GM21360 (cell line): ENCODE data around the gene HMGCLL1.
A peak's percentile ranks its signal among the peaks of the same experiment; 100 is the strongest.

Experiments used
- ATAC-seq: cut with Tn5 transposase; IDR thresholded peaks from one replicate; pipeline ENCODE4 v1.9.1; 2021; ENCODE audit warnings: mild to moderate bottlenecking, moderate library complexity; ENCODE audit not compliant: unreplicated experiment

HMGCLL1 gene

DNA sequence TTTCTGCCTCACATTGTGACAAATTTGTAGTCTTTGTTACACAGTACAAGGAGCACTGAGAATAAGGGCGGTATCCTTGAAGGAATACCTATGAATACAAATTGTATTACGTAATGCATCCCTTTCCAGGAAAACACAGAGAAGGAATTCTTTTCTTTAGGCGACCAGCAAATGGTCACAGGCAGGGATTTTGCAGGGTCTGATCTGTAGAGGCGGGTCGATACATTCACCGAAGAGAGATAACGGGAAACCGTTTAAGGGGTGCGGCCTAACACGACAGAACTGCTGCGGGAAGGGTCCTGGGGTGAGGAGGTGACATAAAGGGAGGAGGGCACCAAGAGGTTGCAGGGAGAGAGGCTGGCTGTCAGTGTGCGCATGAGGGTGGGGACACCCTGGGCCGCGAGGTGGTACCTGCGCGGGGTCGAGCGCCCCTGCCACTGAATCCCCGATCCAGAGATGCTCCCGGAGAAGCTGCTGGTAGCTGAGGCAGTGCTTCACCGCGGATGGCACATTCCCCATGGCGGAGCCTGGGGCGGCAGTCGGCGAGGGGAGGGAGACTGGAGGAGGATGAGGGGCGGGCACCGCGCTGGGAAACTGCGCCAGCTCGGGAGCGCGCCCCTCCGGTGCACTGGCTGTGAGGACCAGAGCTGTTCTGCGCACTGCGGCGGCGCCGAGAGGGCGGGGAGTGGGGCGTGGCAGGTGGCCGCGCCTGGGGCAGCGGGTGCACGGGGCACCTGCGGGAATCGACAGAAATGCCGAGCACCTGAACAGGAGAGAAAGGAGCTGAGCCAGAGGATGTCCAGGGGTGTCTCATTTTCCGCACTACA is at the start of gene HMGCLL1:
Gene HMGCLL1 (minus strand): TSS at position 656 of the 827 bp plus-strand sequence. CDS start 137 bp downstream, at position 519.
- ATAC-seq, result no peak

DNA sequence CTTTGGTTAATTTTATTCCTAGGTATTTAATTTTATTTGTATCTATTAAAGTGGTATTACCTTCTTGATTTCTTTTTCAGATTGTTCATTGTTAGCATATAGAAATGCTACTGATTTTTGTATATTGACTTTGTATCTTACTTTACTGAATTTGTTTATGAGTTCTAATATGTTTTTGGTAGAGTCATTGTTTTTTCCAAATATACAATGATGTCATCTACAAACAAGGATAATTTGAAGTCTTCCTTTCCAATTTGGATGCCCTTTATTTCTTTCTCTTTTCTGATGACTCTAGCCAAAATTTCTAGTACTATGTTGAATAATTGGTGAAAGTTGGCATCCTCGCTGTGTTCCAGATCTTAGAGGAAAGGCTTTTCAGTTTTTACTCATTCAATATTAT is 43.0 kb upstream of the HMGCLL1 start:
- ATAC-seq, result no peak

DNA sequence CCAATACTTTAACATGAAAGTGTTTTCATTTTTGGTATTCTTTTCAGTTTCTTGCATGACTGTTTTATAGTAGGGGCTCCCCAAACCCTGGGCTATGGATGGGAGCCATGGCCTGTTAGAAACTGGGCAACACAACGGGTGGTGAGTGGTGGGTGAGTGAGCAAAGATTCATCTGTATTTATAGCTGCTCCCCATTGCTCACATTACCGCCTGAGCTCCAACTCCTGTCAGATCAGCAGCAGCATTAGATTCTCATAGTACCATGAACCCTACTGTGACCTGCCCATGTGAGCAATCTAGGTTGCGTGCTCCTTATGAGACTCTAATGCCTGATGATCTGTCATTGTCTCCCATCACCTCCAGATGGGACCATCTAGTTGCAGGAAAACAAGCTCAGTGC is 42.3 kb upstream of the HMGCLL1 start:
- no peak for ATAC-seq

DNA sequence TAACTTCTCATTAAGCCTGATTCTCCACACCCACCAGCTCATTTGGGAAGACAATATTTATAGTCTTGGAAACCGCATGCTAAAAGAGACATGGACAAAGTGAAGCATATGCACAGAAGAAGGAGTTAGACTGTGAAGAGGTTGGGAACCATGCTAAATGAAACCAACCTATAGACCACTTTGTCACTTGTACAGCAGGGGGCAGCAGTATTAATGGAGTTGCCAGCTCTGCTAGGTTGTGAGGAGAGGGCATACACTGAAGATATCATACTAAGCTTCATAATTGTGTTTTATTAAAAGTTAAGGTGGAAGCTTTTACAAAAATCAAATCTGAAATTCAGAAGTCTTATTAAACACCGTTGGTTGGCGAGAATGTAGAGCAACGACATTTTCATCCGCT is 38.3 kb upstream of the HMGCLL1 start:
- ATAC-seq, result peak; percentile 82

DNA sequence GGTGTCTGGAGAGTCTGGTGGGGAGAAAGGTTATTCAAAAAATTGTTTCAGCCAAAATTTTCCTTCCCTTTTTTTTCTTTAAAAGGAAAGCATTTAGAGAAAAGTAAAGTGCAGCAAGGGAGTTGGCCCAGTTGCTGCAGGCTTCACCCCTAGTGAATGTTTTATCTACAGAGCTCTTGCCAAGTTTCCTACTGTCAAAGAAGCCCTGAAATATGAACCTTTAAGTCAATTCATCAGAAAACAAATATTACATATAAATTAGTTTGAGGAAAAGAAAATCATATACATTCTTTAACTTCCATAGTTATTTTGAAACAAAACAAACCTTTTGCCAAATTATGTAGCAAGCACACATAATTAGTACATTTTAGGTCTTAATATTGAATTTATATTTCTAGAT is 25.0 kb upstream of the HMGCLL1 start:
- no peak for ATAC-seq

DNA sequence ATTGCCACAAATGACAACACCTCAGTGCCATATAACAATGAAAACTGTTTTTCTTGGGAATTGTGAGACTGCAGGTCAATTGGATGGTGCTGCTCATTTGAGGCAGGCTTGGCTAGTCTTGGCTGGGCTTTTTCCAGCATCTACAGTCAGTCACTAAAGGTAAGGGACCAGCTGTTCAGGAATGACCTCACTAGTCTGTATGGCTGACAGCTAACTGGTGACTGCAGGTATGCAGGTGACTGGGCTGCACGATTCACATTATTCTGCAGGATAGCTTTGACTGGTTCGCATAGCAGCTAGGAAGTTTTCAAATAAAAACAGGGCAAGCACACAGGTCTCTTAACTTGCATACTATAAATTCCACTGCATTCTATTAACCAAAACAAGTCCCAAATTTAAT is 22.1 kb upstream of the HMGCLL1 start:
- ATAC-seq, result no peak

DNA sequence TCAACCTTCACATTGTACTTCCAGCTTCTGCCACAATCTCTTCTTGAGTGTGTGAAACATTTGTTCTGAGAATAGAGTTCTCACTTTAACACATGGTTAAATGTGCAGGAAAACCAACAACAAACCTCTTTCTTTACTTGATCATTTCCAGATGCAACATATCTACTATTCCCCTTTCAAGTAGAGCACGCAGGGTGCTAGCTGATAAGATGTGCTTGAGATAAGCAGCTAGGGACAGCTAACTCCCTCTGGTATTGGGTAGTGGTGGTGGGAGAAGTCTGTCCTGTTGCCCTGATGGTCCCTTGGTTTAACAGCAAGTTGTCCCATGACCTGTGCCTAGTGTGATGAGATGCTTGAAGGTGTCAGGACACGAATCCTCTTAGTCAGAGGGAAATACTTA is 15.4 kb upstream of the HMGCLL1 start:
- no peak for ATAC-seq

DNA sequence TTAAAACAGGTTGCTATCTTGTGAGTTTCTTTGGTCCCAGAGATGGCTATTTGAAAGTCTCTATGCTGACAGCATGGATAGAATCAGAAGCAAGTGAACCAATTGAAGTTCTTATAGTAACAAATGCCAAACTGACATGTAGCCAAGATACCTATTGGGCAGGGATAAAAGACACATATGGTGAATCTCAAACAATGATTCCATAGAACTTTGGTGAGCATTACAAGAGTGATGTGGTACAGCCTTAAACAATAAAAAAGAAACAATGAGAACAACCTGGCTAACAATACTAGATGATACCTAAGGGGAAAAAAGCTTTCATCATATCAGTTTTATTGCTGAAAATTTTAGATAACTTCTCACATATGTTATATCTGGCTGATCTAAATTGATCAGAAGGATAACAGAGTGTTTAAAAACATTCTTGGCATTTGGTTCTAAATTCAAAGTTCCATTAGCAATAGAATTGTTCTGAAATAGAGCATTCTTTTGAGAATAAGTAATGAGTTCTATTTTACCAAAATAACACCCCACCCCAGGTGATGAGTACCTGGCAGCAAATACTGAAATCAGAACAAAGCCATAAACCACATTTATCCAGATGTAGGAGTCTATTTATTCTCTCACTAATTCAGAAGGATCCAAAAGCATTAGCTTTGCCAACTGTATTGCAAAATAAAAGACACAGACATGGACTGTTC is 5.8 kb upstream of the HMGCLL1 start:
- no peak for ATAC-seq

DNA sequence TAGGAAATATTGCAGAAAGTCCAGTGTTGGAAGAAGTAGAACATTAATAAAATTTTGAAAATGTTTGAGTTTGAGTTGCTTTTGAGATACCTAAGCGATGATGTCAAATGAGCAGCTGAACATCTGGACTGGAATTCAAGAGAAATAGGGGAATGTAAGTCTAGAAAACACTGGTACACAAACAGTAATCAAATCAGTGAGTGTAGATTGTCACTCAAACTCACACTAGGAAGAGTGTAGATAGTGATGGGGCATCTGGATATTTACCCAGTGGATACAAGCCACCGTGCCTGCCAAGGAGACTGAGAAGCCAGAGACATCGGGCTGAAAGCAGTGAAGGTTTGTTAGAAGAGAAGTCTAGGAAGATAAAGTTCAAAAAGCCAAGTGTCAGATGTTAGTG is 2.2 kb downstream of the HMGCLL1 start:
- ATAC-seq, result no peak

DNA sequence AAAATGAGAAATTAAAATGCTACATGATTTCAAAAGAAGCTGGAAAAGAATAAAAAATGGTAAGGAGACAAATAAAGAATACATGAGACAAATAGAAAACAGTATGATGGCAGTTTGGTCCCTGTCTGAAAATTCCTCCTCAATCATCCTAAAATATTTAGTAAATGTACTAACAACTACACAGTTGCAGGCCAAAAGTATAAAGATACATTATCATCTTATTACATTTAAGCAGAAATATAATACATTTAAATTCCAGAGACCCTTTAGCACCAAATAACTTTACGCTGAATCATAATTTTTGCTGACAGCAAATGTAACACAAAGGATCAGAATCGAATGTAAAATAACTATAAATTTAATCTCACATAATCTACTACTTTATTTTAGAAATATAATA is 4.4 kb downstream of the HMGCLL1 start:
- no peak for ATAC-seq

DNA sequence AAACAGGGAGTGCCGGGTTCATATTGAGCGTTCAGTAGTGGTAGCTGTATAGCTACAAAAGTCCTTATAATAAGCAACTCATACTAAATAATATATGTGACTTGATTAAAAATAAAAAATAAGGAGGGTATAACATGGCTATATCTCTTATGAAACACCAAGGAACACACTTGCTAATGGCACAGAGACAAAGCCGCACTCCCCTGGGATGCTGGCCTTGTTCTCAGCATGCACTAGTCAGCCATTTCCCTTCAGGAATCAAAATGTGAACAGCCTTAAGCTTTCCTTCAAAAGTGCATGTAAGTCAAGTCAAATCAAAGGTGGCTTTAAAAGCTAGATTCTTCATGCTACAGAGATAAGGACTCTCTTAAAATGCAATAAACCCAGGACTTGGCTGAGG is 9.4 kb downstream of the HMGCLL1 start:
- ATAC-seq, result no peak

DNA sequence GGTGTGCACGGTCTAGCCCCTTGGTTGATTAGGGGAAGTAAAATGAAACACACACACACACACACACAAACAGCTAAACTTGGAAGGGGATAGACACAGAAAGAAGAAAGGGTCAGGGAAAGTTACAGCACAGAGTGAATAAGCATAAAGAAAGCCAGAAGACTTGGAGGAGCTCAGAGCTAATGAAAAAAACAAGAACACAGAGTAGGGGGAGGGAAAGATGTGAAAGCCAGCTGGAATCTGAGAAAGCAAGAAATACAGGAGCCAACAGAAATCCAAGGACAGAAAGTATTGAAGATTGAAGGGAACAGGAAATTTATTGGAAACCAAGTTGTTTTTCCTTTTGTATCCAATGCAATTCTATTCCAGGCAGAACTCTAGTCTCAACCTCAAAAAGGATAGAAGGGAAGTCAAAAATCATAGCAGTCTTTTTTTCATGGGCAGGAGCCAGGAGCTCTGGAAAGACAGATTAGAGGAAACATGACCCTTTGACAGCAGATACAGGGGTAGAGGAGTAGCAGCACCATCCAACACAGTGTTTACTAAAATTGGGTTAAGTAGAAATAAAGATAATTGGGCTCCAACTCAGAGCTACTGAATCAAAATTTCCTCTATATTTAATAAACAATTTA is 10.1 kb downstream of the HMGCLL1 start:
- no peak for ATAC-seq

DNA sequence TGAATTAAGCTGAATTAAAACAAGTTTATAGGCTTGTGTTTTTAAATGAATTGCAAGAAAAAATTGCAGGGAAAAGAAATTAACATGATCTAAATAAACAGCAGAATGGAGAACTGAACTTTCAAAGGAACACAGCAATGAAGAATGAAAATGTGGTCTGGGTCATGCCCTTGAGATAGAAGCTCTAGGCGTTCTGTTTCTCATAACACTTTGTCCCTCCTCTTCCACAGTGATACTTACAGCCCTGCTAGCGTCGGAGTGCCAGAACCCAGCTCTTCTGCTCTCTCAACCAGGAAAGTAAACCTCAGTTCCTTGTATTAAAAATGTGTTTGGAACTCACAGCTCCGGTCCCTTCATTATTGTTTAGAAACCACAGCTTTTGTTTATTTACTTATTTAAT is 11.4 kb downstream of the HMGCLL1 start:
- ATAC-seq, result no peak

DNA sequence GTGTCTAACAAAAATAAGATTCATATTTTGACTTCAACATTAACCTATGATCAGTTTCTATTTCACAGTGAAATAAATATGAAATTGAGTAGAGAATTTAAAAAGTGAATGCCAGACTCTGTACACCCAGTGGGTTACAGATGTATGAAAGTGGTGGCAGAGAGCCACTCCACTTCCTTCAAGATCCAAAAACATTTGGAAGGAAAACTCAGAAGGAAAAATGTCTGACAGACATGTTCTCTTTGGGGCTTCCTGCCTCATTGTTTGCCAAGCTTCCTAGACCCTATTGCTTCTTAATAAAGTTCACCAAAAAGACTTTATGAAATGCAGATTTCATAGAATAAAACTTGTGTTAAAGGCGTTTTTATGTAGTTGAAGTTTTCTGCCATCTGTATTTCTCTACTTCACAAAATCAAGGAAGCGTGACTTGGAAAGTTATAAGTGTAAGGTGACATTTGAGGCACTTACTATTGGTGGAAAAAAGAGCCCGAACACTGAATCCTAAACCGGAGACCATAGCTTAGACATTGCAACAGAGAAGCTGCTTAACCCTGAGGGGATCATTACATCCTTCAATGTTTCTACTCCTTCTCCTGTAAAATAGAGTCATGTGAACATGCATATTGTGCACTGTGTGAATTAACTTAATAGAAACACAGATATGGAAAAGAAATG is 12.8 kb downstream of the HMGCLL1 start:
- no peak for ATAC-seq

DNA sequence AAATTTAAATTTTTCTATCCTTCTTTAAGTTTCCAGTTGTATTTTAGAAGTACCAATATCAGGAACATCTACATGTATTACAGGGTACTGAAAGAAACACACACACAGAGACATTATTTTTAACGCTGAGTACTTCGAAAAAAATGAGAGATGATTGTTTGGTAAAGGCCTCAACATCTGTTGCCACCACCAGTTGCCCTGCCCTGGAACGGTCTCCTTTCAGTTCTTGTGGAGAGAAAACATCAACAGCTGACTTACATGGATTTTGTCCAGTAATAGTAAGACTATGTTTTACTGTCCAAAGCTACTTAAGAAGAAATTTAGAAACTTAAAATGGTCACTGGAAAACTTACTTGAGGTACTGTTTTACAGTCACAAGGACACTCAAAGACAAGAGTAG is 16.7 kb downstream of the HMGCLL1 start:
- no peak for ATAC-seq

DNA sequence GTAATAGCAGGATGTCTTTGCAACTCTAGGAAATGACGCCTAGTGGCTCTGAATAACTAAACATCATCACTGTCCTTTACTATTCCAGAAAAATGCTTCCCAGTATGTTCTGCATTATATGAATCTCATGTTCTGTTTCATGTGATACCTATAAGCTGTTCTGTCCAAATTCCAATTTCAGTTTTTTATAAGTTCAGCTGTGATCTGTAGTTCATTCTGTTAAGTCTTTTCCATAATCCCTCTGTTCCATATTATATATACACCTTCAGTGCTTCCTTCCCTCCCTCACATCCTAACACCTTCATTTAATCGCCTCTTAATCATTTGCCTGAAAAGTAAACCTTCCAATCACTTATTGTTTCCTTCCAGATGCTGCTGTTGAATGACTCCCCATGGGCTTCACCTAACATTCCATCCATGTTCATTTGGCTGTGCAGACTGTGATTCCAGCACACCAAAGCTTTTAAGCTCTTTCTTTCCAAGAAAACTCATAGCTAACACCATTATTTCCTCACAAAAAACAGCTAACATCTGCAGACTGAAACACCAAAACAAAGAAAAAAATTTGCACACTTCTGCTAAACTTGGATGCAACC is 18.6 kb downstream of the HMGCLL1 start:
- no peak for ATAC-seq

DNA sequence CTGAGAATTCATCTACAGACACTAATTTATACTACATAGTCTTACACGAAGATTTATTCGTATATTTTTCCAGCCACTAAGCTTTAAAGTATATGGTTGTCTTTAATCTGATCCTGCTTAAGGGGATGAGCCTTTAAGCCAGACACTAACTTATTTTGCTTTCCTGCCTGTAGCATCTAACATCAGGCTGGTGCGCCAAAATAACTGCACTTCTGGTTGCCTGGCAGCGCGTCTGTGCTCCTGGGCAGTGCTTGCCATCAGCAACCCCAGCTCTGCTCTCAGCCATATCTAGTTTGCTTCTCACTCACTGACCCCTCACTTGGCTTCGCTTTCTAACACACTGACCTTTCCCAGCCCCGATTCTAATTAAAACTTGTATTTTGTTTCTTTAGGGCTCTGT is 21.8 kb downstream of the HMGCLL1 start:
- no peak for ATAC-seq

DNA sequence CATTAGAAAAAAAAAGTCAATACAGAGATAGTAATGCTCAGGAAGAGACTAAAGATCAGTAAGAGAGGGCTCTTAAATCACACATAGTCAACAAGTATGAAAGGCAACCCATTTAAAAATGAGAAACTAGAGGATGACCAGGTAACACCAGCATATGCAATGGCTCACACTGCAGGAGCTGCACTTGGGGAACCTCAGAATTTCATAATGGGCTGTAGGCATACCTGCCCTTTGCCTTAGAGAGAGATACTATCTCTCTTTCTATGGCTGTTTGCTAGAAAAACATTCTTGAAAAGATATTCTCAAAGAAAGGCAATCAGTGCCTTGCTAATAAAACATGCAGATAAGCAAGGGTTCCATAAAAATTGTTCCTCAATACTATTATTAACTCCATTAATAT is 33.2 kb downstream of the HMGCLL1 start:
- no peak for ATAC-seq

DNA sequence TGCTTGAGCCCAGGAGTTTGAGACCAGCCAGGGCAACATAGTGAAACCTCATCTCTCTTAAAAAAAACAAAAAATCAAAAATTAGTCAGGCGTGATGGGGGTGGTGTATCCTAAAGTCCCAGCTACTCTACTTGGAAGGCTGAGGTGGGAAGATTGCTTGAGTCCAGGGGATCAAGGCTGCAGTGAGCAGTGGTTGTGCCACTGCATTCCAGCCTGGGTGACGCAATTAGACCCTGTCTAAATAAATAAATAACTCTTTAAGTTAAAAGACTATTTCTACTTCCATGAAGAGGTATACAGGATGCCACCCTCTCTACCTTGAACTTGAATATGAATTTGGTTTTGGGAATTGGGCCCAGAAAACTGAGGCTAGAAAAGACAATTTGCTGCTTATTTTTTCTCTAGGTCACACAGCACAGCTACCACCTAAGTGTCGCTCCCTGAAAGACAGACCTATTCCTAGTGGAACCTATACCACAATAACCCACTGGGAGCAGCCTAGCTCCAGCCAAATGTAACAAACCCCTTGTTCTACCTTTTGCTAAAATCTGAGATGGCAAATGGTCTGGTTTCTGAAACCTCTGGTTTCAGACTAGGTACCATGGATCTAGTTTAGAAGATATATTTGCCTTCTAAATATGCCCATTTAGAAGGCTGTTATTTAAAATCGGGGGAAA is 35.2 kb downstream of the HMGCLL1 start:
- ATAC-seq, result no peak

DNA sequence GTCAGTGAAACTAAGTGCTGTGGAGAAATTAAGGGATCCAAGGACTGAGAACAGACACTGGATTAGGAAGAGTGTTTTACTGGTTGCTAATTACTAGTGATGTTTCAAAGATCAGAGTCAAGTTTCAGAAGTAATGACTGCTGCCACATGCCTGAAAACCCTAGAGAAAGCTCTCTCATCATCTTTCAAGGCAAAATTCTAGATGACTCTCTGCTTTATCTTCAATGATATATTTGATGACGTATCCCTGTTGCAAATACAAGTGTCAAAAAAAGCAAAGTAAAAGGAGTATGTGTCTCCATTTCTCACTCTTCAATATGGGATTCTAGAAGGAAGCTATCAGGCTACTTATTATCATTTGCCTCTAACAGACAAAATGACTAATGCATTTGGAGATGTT is 38.0 kb downstream of the HMGCLL1 start:
- no peak for ATAC-seq
